ENCODE results near the gene ADAMTS14. TPM values are rescaled to one million over a fixed set of nuclear protein-coding genes. Genes with fewer than 3 reads are reported as not detected.

Gene ADAMTS14
- total RNA-seq, 6 experiments from 2014 or later, result 0.03 to 0.09 (median 0.05) TPM; not detected in 2

- Mint-ChIP-seq H3K27me3 (ENCODE audit: insufficient read depth) (peaks cover 46% of the 10 kb centered on the region), H3K9me3 (no peaks in the 10 kb centered on the region), H3K27ac (no peak overlapping the region), H3K4me1 (ENCODE audit: low read depth) (no peaks in the 10 kb centered on the region), H3K36me3 (ENCODE audit: low read depth) (no peaks in the 10 kb centered on the region), H3K4me3 (no peak overlapping the region)
- DNase-seq, result no peak
- TF ChIP-seq, protein P1, sequence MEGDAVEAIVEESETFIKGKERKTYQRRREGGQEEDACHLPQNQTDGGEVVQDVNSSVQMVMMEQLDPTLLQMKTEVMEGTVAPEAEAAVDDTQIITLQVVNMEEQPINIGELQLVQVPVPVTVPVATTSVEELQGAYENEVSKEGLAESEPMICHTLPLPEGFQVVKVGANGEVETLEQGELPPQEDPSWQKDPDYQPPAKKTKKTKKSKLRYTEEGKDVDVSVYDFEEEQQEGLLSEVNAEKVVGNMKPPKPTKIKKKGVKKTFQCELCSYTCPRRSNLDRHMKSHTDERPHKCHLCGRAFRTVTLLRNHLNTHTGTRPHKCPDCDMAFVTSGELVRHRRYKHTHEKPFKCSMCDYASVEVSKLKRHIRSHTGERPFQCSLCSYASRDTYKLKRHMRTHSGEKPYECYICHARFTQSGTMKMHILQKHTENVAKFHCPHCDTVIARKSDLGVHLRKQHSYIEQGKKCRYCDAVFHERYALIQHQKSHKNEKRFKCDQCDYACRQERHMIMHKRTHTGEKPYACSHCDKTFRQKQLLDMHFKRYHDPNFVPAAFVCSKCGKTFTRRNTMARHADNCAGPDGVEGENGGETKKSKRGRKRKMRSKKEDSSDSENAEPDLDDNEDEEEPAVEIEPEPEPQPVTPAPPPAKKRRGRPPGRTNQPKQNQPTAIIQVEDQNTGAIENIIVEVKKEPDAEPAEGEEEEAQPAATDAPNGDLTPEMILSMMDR (IDR thresholded peaks at IDR 0.05), result no peak
Observed at GRCh38 chr10:70780772-70781171, 108.5 kb downstream of the ADAMTS14 start.

- Mint-ChIP-seq H3K36me3 (ENCODE audit: low read depth) (no peaks in the 10 kb centered on the region), H3K9me3 (no peaks in the 10 kb centered on the region), H3K27me3 (ENCODE audit: insufficient read depth) (peaks cover 46% of the 10 kb centered on the region), H3K27ac (no peak overlapping the region), H3K4me1 (ENCODE audit: low read depth) (no peaks in the 10 kb centered on the region), H3K4me3 (no peak overlapping the region)
- TF ChIP-seq, protein P1 (IDR thresholded peaks at IDR 0.05), result no peak
- DNase-seq, result no peak
Observed at GRCh38 chr10:70781461-70782051, 109.2 kb downstream of the ADAMTS14 start.

DNA sequence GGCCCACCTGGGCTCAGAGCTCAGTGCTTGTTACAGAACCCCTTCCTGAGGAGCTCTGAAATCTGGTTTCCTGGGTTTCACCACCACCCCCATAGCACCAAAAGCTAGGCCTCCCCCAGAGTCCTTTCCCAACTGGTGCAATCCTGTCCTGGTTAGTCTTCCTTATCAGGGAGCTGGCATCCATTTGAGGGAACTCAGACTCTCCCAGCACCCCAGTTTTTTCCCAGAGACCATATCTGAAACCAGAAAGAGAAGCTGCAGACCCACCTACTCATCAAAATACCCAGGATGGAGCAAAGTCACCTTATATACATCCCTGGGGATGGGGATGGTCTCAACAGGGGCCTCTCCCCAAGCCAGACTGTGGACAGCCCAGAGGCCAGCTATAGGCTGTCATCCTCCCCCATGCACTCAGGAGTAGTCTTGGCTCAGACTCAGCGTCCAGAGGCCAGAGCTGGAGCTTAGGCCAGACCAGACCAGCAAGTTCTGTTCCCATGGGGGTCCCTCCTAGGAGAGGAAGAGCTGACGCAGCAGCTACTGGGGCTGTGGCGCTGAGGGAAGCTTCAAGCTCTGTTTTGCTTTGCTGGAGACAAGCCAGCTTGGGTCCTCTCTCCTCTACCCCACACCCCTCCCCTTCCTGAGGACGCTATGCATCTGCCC, 109.9 kb downstream of the ADAMTS14 start:
- no peaks in the 10 kb centered on the region for H3K36me3 Mint-ChIP-seq (ENCODE audit: low read depth)
- H3K27ac Mint-ChIP-seq, result no peak overlapping the region
- peaks cover 4% of the 10 kb centered on the region; the same call in 1 of the 2 replicates for H3K4me1 Mint-ChIP-seq (ENCODE audit: low read depth)
- no peak for DNase-seq
- peaks cover 50% of the 10 kb centered on the region for H3K27me3 Mint-ChIP-seq (ENCODE audit: insufficient read depth)
- no peaks in the 10 kb centered on the region for H3K9me3 Mint-ChIP-seq
- H3K4me3 Mint-ChIP-seq, result no peak overlapping the region
- TF ChIP-seq, protein P1 (IDR thresholded peaks at IDR 0.05), result no peak

- Mint-ChIP-seq H3K27me3 (ENCODE audit: insufficient read depth) (peaks cover 43% of the 10 kb centered on the region), H3K27ac (no peak overlapping the region), H3K36me3 (ENCODE audit: low read depth) (no peaks in the 10 kb centered on the region), H3K9me3 (no peaks in the 10 kb centered on the region), H3K4me3 (no peak overlapping the region), H3K4me1 (ENCODE audit: low read depth) (peaks cover 4% of the 10 kb centered on the region; the same call in 1 of the 2 replicates)
- no peak for DNase-seq
- TF ChIP-seq, protein P1 (IDR thresholded peaks at IDR 0.05), result no peak
Observed at GRCh38 chr10:70782746-70783680, 110.7 kb downstream of the ADAMTS14 start.

- DNase-seq, result no peak
- Mint-ChIP-seq H3K27ac (no peak overlapping the region), H3K27me3 (ENCODE audit: insufficient read depth) (peaks cover 46% of the 10 kb centered on the region), H3K4me3 (no peak overlapping the region), H3K9me3 (no peaks in the 10 kb centered on the region), H3K36me3 (ENCODE audit: low read depth) (no peaks in the 10 kb centered on the region), H3K4me1 (ENCODE audit: low read depth) (peaks cover 4% of the 10 kb centered on the region; the same call in 1 of the 2 replicates)
- TF ChIP-seq, protein P1 (IDR thresholded peaks at IDR 0.05), result no peak
Observed at GRCh38 chr10:70784016-70784415, 111.7 kb downstream of the ADAMTS14 start.

All from HFFc6 (cell line).